ENCODE data around the gene STK10.

DNA sequence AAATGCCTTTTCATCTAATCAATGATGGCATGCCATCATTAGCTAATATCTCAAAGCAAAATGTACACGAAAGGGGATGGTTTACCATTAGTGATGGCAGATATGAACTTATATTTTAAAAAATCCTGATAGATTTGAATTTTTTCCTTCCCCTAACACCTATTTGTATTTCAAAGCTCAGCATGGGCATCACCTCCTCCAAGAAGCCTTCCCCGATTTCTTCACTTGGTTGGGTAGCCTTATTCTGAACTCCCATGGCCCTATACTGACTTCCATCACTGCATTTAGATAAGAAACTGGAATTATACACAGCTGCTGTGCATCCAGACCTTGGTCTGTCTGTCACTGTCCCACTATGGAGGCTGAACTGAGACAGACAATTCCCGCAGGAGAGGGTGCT lies 132.0 kb downstream of the STK10 start:
- TF ChIP-seq, protein P1, sequence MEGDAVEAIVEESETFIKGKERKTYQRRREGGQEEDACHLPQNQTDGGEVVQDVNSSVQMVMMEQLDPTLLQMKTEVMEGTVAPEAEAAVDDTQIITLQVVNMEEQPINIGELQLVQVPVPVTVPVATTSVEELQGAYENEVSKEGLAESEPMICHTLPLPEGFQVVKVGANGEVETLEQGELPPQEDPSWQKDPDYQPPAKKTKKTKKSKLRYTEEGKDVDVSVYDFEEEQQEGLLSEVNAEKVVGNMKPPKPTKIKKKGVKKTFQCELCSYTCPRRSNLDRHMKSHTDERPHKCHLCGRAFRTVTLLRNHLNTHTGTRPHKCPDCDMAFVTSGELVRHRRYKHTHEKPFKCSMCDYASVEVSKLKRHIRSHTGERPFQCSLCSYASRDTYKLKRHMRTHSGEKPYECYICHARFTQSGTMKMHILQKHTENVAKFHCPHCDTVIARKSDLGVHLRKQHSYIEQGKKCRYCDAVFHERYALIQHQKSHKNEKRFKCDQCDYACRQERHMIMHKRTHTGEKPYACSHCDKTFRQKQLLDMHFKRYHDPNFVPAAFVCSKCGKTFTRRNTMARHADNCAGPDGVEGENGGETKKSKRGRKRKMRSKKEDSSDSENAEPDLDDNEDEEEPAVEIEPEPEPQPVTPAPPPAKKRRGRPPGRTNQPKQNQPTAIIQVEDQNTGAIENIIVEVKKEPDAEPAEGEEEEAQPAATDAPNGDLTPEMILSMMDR (IDR thresholded peaks at IDR 0.05; ENCODE audit: low read length) = no peak
- no peak for TF ChIP-seq EZH2 (IDR thresholded peaks at IDR 0.05; ENCODE audit: borderline replicate concordance, low read length)
